Measurements from ENCODE around the gene NUP210L. TPM values are rescaled to one million over a fixed set of nuclear protein-coding genes. Genes with fewer than 3 reads are reported as not detected.
A peak's percentile ranks its signal among the peaks of the same experiment; 100 is the strongest.

The NUP210L gene
- total and polyA plus RNA-seq, 9 of the 15 experiments (the other 6 are each of a cell fraction or from before 2014, with no cell fraction given): 0.01 to 0.04 TPM; not detected in 7

DNA sequence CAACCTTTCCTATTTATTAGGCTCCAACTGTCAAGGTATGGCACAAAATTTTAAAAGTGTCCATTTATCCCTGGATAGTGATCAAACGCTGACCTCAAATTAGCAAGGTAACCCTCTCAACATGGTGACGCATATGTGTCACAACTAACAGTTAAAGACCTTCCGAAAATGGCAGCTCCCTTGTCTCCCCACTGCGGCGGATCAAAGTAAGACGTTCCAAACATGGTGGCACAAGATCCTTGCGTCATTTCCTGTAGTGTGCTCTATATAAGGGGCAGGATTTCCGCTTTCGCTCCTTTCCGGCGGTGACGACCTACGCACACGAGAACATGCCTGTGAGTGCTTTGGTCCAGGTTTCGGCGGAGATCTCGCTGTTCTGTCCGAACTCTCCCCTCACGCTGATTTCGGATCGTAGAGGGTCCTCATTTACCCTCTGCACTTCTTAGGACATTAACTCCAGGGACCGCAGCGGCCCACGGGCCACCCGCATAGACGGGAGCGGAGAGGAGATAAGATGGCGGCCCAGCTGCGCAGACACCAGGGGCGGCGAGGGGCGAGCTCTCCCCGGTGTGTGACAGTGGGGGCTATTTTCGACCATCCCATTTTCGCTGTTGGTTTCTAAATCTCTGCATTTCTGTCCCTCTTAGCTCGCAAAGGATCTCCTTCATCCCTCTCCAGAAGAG, 164.3 kb downstream of the NUP210L start, which contains the start of gene RPS27 (continued):
- TF ChIP-seq, protein P1, sequence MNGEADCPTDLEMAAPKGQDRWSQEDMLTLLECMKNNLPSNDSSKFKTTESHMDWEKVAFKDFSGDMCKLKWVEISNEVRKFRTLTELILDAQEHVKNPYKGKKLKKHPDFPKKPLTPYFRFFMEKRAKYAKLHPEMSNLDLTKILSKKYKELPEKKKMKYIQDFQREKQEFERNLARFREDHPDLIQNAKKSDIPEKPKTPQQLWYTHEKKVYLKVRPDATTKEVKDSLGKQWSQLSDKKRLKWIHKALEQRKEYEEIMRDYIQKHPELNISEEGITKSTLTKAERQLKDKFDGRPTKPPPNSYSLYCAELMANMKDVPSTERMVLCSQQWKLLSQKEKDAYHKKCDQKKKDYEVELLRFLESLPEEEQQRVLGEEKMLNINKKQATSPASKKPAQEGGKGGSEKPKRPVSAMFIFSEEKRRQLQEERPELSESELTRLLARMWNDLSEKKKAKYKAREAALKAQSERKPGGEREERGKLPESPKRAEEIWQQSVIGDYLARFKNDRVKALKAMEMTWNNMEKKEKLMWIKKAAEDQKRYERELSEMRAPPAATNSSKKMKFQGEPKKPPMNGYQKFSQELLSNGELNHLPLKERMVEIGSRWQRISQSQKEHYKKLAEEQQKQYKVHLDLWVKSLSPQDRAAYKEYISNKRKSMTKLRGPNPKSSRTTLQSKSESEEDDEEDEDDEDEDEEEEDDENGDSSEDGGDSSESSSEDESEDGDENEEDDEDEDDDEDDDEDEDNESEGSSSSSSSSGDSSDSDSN (IDR thresholded peaks at IDR 0.05; ENCODE audit: borderline replicate concordance in 1 of 2, low read depth in 2 of 2, low read length in 2 of 2): no peak
- TF ChIP-seq ZNF354B (CRISPR knock-in tag; IDR thresholded peaks at IDR 0.05): peak; percentile 29; the same call in 1 of the 2 replicates
- TF ChIP-seq ETV5 (CRISPR knock-in tag; IDR thresholded peaks at IDR 0.05; ENCODE audit: low read depth): peak; percentile 91
- peak; percentile 100 for TF ChIP-seq SUPT5H (IDR thresholded peaks at IDR 0.05)
- TF ChIP-seq ZNF408 (CRISPR knock-in tag; IDR thresholded peaks at IDR 0.05; ENCODE audit: low read depth): no peak
- TF ChIP-seq, protein P2, sequence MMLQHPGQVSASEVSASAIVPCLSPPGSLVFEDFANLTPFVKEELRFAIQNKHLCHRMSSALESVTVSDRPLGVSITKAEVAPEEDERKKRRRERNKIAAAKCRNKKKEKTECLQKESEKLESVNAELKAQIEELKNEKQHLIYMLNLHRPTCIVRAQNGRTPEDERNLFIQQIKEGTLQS (IDR thresholded peaks at IDR 0.05): peak; percentile 95
- TF ChIP-seq, protein P2 (CRISPR knock-in tag; conservative IDR thresholded peaks at IDR 0.05): peak; percentile 90
- 0 out of 2 replicates have a peak, but pooled peaks have one; percentile 14 for TF ChIP-seq MAFF (IDR thresholded peaks at IDR 0.05; ENCODE audit: low read length)
- TF ChIP-seq ZNF121 (CRISPR knock-in tag; conservative IDR thresholded peaks at IDR 0.05): peak; percentile 59
- TF ChIP-seq ZNF75A (CRISPR knock-in tag; IDR thresholded peaks at IDR 0.05): no peak
- no peak for TF ChIP-seq ZNF316 (IDR thresholded peaks at IDR 0.05)
- TF ChIP-seq, protein P3, sequence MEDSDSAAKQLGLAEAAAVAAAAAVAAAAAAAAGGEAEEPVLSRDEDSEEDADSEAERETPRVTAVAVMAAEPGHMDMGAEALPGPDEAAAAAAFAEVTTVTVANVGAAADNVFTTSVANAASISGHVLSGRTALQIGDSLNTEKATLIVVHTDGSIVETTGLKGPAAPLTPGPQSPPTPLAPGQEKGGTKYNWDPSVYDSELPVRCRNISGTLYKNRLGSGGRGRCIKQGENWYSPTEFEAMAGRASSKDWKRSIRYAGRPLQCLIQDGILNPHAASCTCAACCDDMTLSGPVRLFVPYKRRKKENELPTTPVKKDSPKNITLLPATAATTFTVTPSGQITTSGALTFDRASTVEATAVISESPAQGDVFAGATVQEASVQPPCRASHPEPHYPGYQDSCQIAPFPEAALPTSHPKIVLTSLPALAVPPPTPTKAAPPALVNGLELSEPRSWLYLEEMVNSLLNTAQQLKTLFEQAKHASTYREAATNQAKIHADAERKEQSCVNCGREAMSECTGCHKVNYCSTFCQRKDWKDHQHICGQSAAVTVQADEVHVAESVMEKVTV (CRISPR knock-in tag; IDR thresholded peaks at IDR 0.05): 0 out of 2 replicates have a peak, but pooled peaks have one; percentile 15
- no peak for TF ChIP-seq ZNF583 (CRISPR knock-in tag; IDR thresholded peaks at IDR 0.05)
- TF ChIP-seq SMAD1 (IDR thresholded peaks at IDR 0.05; ENCODE audit: low read depth, low read length, partially characterized antibody): peak; percentile 97
- peak; percentile 92 for TF ChIP-seq GTF2A2 (tag; IDR thresholded peaks at IDR 0.05)
- no peak for TF ChIP-seq SLC30A9 (CRISPR knock-in tag; IDR thresholded peaks at IDR 0.05)
- TF ChIP-seq HCFC1 (IDR thresholded peaks at IDR 0.05; ENCODE audit: low read depth, low read length): peak; percentile 95
- TF ChIP-seq, protein P4, sequence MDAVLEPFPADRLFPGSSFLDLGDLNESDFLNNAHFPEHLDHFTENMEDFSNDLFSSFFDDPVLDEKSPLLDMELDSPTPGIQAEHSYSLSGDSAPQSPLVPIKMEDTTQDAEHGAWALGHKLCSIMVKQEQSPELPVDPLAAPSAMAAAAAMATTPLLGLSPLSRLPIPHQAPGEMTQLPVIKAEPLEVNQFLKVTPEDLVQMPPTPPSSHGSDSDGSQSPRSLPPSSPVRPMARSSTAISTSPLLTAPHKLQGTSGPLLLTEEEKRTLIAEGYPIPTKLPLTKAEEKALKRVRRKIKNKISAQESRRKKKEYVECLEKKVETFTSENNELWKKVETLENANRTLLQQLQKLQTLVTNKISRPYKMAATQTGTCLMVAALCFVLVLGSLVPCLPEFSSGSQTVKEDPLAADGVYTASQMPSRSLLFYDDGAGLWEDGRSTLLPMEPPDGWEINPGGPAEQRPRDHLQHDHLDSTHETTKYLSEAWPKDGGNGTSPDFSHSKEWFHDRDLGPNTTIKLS (IDR thresholded peaks at IDR 0.05; ENCODE audit: borderline replicate concordance, low read depth): peak; percentile 82; the same call in 1 of the 2 replicates
- TF ChIP-seq, protein P5, sequence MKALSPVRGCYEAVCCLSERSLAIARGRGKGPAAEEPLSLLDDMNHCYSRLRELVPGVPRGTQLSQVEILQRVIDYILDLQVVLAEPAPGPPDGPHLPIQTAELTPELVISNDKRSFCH (CRISPR knock-in tag; IDR thresholded peaks at IDR 0.05): no peak
- TF ChIP-seq, protein P5 (tag; IDR thresholded peaks at IDR 0.05): peak; percentile 88
- TF ChIP-seq FUS (optimal IDR thresholded peaks at IDR 0.05; ENCODE audit: low read depth, low read length): no peak
- TF ChIP-seq POLR3A (IDR thresholded peaks at IDR 0.05; ENCODE audit: borderline replicate concordance, extremely low read depth, insufficient read depth, insufficient read length): no peak
- no peak for TF ChIP-seq PHB2 (IDR thresholded peaks at IDR 0.05; ENCODE audit: low read depth)

All from K562 (cell line).